Endothelial cell (in vitro differentiated cells): ENCODE measurements around the gene GRK6. TPM values are rescaled to one million over a fixed set of nuclear protein-coding genes. Genes with fewer than 3 reads are reported as not detected.

Experiments used
- DNase-seq: peaks from one replicate; pipeline ENCODE4 v3.0.0; 2021; ENCODE audit warnings: low spot score
- H3K27ac Mint-ChIP-seq: one replicate; pipeline ENCODE4 v1.8.0; 2021; ENCODE audit warnings: mixed read lengths, inconsistent platforms; ENCODE audit not compliant: unreplicated experiment
- H3K27me3 Mint-ChIP-seq: one replicate; pipeline ENCODE4 v1.8.0; 2021; ENCODE audit warnings: mild to moderate bottlenecking, moderate library complexity, mixed read lengths, inconsistent platforms; ENCODE audit not compliant: unreplicated experiment
- H3K36me3 Mint-ChIP-seq: one replicate; pipeline ENCODE4 v1.8.0; 2021; ENCODE audit warnings: mild to moderate bottlenecking, low read depth, mixed read lengths, inconsistent platforms; ENCODE audit not compliant: unreplicated experiment
- H3K4me1 Mint-ChIP-seq: one replicate; pipeline ENCODE4 v1.8.0; 2021; ENCODE audit warnings: mild to moderate bottlenecking, mixed read lengths, inconsistent platforms; ENCODE audit not compliant: unreplicated experiment
- H3K4me3 Mint-ChIP-seq: one replicate; pipeline ENCODE4 v1.8.0; 2021; ENCODE audit warnings: mild to moderate bottlenecking, mixed read lengths, inconsistent platforms; ENCODE audit not compliant: unreplicated experiment
- H3K9me3 Mint-ChIP-seq: one replicate; pipeline ENCODE4 v1.8.0; 2021; ENCODE audit warnings: mixed read lengths, inconsistent platforms; ENCODE audit not compliant: unreplicated experiment
- total RNA-seq: library from RNA; stranded (reverse); fragmentation: NEBNext Ultra II Directional; extraction: Animal tissue kit (Norgen Biotek cat#: 25700); gene quantifications from one replicate; pipeline ENCODE4 v1.2.1, GENCODE V29; 2021; ENCODE audit not compliant: unreplicated experiment
- TF ChIP-seq, protein P1 (sequence below): fragments of 200-600 bp; sonication (generic); IDR thresholded peaks from one replicate; pipeline ENCODE4 v1.5.0; 2021; ENCODE audit warnings: antibody characterized with exemption; ENCODE audit not compliant: unreplicated experiment

GRK6 gene
- total RNA-seq, 1 donor from 2014 or later = 33.1 TPM

GRCh38 chr5:177387405-177387804 is 39.1 kb upstream of the GRK6 start:
- TF ChIP-seq, protein P1, sequence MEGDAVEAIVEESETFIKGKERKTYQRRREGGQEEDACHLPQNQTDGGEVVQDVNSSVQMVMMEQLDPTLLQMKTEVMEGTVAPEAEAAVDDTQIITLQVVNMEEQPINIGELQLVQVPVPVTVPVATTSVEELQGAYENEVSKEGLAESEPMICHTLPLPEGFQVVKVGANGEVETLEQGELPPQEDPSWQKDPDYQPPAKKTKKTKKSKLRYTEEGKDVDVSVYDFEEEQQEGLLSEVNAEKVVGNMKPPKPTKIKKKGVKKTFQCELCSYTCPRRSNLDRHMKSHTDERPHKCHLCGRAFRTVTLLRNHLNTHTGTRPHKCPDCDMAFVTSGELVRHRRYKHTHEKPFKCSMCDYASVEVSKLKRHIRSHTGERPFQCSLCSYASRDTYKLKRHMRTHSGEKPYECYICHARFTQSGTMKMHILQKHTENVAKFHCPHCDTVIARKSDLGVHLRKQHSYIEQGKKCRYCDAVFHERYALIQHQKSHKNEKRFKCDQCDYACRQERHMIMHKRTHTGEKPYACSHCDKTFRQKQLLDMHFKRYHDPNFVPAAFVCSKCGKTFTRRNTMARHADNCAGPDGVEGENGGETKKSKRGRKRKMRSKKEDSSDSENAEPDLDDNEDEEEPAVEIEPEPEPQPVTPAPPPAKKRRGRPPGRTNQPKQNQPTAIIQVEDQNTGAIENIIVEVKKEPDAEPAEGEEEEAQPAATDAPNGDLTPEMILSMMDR = no peak
- Mint-ChIP-seq H3K9me3 (no peaks in the 10 kb centered on the region), H3K36me3 (no peaks in the 10 kb centered on the region), H3K27me3 (peaks cover 9% of the 10 kb centered on the region), H3K4me1 (peaks cover 35% of the 10 kb centered on the region), H3K27ac (no peak overlapping the region), H3K4me3 (no peak overlapping the region)
- DNase-seq = no peak

DNA sequence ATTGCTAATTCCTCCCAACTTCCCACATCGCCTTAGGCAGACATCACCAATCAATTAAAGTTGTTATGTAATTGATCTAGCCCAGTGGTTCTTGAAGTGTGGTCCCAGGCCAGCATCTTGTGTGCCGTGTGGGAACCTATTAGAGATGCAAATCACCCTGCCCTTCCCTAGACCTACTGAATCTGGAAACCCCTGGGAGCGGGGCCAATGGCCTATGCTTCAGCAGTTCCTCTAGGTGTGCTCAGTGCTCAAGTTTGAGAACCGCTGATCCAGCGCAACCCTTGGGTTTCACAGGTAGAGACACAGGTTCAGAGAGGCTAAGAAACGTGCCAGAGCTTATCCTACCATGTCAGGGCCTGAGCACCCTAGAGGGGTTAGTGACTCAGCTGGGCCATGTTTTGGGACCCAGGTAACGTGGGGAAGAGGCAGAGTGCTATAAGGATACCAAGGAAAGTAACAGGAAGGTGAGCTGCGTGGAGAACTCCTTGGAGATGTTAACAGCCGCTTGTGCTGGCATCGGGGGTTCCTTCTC is 37.9 kb upstream of the GRK6 start:
- TF ChIP-seq, protein P1 = no peak
- H3K4me3 Mint-ChIP-seq = no peak overlapping the region
- DNase-seq = no peak
- H3K36me3 Mint-ChIP-seq = no peaks in the 10 kb centered on the region
- no peaks in the 10 kb centered on the region for H3K9me3 Mint-ChIP-seq
- peaks cover 35% of the 10 kb centered on the region for H3K4me1 Mint-ChIP-seq
- H3K27me3 Mint-ChIP-seq = peaks cover 9% of the 10 kb centered on the region
- no peak overlapping the region for H3K27ac Mint-ChIP-seq

- Mint-ChIP-seq H3K36me3 (no peaks in the 10 kb centered on the region), H3K27me3 (peaks cover 7% of the 10 kb centered on the region), H3K9me3 (no peaks in the 10 kb centered on the region), H3K4me3 (no peak overlapping the region), H3K27ac (peak overlapping the region; percentile 15), H3K4me1 (peaks cover 35% of the 10 kb centered on the region)
- DNase-seq = no peak
- TF ChIP-seq, protein P1 = no peak
Measured at GRCh38 chr5:177389241-177390169, 37.0 kb upstream of the GRK6 start.

DNA sequence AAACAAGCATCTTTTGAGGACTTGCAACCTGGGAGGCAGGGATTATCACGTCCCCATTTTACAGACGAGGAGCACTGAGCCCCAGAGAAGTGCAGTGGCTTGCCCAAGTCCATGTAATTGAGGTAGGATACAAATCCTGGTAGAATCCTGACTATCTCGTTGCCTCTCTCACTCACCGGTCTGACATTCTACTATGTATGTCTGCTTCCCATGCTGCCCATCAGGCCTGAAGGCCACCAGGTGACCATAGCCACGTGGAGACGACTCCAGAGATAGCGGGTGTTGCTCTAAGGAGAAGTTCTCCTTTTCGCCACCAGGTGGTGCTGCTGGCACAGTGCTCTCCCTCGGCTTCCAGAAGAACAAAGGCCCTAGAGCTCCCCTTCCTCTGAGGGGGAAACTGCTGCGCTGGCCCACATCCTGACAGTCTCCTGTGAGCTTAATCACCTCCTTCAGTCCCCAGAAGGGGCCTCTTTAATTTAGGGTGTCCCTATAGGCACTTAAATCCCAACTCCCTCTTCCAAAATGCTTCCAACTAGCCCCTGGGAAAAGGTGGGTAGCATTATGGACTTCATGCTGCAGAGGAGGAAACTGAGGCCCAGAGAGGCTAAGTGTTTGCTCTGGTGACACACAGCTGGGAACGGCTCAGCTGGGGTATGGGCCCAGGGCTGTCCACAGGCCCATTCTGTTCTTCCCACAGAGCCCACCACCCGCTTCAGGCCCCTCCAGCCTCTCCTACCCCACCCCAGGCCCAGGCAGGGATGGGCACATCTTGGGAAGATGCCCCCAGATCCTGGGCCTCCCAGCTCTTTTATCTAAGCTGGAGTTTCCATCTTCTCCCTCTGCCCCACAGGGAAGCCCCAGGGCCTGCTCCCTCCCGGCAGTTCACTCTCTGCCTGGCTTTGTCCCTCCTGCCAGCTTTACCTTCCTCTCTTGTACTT is 35.8 kb upstream of the GRK6 start:
- peak; percentile 92 for DNase-seq
- Mint-ChIP-seq H3K4me1 (peaks cover 35% of the 10 kb centered on the region), H3K27me3 (peaks cover 7% of the 10 kb centered on the region), H3K36me3 (no peaks in the 10 kb centered on the region), H3K4me3 (no peak overlapping the region), H3K27ac (peak overlapping the region; percentile 15), H3K9me3 (no peaks in the 10 kb centered on the region)
- TF ChIP-seq, protein P1 = peak; percentile 96
